H9 (cell line): ENCODE data around the gene TMEM154. TPM values are rescaled to one million over a fixed set of nuclear protein-coding genes. Genes with fewer than 3 reads are reported as not detected.

Experiments used
- DNase-seq: peaks from one replicate; pipeline ENCODE4 v3.0.0-alpha.2; 2017
- H2AFZ ChIP-seq: one replicate; pipeline ENCODE4 v1.6.1; 2013; ENCODE audit warnings: mild to moderate bottlenecking, low read length, control low read depth, moderate library complexity
- H2AK5ac ChIP-seq: 2 replicates; pipeline ENCODE4 v1.6.1; 2013; ENCODE audit warnings: low read length, control low read depth, mixed read lengths; ENCODE audit not compliant: insufficient read length
- H2BK120ac ChIP-seq: one replicate; pipeline ENCODE4 v1.6.1; 2013; ENCODE audit warnings: low read depth, mild to moderate bottlenecking, low read length, control low read depth, inconsistent platforms; ENCODE audit not compliant: poor library complexity, severe bottlenecking
- H2BK12ac ChIP-seq: 2 replicates; pipeline ENCODE4 v1.6.1; 2013; ENCODE audit warnings: low read length, control low read depth, mixed read lengths, low read depth; ENCODE audit not compliant: insufficient read length
- H2BK15ac ChIP-seq: 2 replicates; pipeline ENCODE4 v1.6.1; 2013; ENCODE audit warnings: low read depth, low read length, control low read depth
- H2BK20ac ChIP-seq: one replicate; pipeline ENCODE4 v1.6.1; 2013; ENCODE audit warnings: low read depth, mild to moderate bottlenecking, low read length, control low read depth, inconsistent platforms; ENCODE audit not compliant: poor library complexity, severe bottlenecking
- H2BK5ac ChIP-seq: 2 replicates; pipeline ENCODE4 v1.6.1; 2013; ENCODE audit warnings: low read length, control low read depth, mixed read lengths; ENCODE audit not compliant: insufficient read length
- H3K14ac ChIP-seq: 2 replicates; pipeline ENCODE4 v1.6.1; 2013; ENCODE audit warnings: low read length, control low read depth; ENCODE audit not compliant: insufficient read depth
- H3K18ac ChIP-seq: 2 replicates; pipeline ENCODE4 v1.6.1; 2013; ENCODE audit warnings: low read depth, mild to moderate bottlenecking, mixed read lengths, low read length, control low read depth; ENCODE audit not compliant: insufficient read length
- H3K23ac ChIP-seq: 2 replicates; pipeline ENCODE4 v1.6.1; 2013; ENCODE audit warnings: low read length, control low read depth, mixed read lengths, low read depth; ENCODE audit not compliant: insufficient read length
- H3K23me2 ChIP-seq: 2 replicates; pipeline ENCODE4 v1.6.1; 2013; ENCODE audit warnings: low read depth, mild to moderate bottlenecking, mixed read lengths, low read length, control low read depth; ENCODE audit not compliant: insufficient read length, poor library complexity, severe bottlenecking
- H3K27ac ChIP-seq: 2 replicates; pipeline ENCODE4 v1.5.1; 2013; ENCODE audit warnings: low read length, control low read depth, mixed read lengths, low read depth; ENCODE audit not compliant: insufficient read length
- H3K27me3 ChIP-seq: 2 replicates; pipeline ENCODE4 v1.6.1; 2013; ENCODE audit warnings: low read length, control low read depth, inconsistent platforms; ENCODE audit not compliant: insufficient read depth
- H3K4ac ChIP-seq: 2 replicates; pipeline ENCODE4 v1.6.1; 2013; ENCODE audit warnings: low read depth, mild to moderate bottlenecking, control low read depth, inconsistent platforms, low read length, moderate library complexity
- H3K4me1 ChIP-seq: 2 replicates; pipeline ENCODE4 v1.6.1; 2013; ENCODE audit warnings: low read length, control low read depth, inconsistent platforms; ENCODE audit not compliant: insufficient read depth
- H3K4me2 ChIP-seq: 2 replicates; pipeline ENCODE4 v1.6.1; 2013; ENCODE audit warnings: low read length, control low read depth, mixed read lengths; ENCODE audit not compliant: insufficient read length, insufficient read depth
- H3K56ac ChIP-seq: 2 replicates; pipeline ENCODE4 v1.6.1; 2013; ENCODE audit warnings: low read depth, mild to moderate bottlenecking, mixed read lengths, low read length, control low read depth; ENCODE audit not compliant: insufficient read length
- H3K79me1 ChIP-seq: 2 replicates; pipeline ENCODE4 v1.6.1; 2013; ENCODE audit warnings: low read depth, mild to moderate bottlenecking, moderate library complexity, low read length, control low read depth, inconsistent platforms; ENCODE audit not compliant: insufficient read depth, poor library complexity, severe bottlenecking
- H3K79me2 ChIP-seq: 2 replicates; pipeline ENCODE4 v1.6.1; 2013; ENCODE audit warnings: low read length, control low read depth, inconsistent platforms; ENCODE audit not compliant: insufficient read depth
- H3K9ac ChIP-seq: 2 replicates; pipeline ENCODE4 v1.6.1; 2013; ENCODE audit warnings: low read length, control low read depth, mixed read lengths; ENCODE audit not compliant: insufficient read length; ENCODE audit errors: extremely low read depth
- H3K9me3 ChIP-seq: one replicate; pipeline ENCODE4 v1.6.1; 2013; ENCODE audit warnings: low read depth, low read length, inconsistent platforms; ENCODE audit not compliant: control insufficient read depth
- H3T11ph ChIP-seq: one replicate; pipeline ENCODE4 v1.6.1; 2013; ENCODE audit warnings: mild to moderate bottlenecking, low read length, control low read depth, inconsistent platforms
- H4K20me1 ChIP-seq: one replicate; pipeline ENCODE4 v1.6.1; 2013; ENCODE audit not compliant: control insufficient read depth, insufficient read length, insufficient read depth
- H4K5ac ChIP-seq: 2 replicates; pipeline ENCODE4 v1.6.1; 2013; ENCODE audit warnings: low read depth, mild to moderate bottlenecking, mixed read lengths, low read length, control low read depth; ENCODE audit not compliant: insufficient read length
- H4K8ac ChIP-seq: replicated peaks from 2 replicates; pipeline ENCODE4 v1.6.1; 2013; ENCODE audit warnings: low read length, control low read depth, mixed read lengths, low read depth; ENCODE audit not compliant: insufficient read length
- H4K91ac ChIP-seq: 2 replicates; pipeline ENCODE4 v1.6.1; 2013; ENCODE audit warnings: low read depth, mild to moderate bottlenecking, moderate library complexity, mixed read lengths, low read length, control low read depth; ENCODE audit not compliant: insufficient read length
- H3K27ac Mint-ChIP-seq, 3 experiments: 2 replicates in 2 of 3; 3 replicates in 1 of 3; pipeline ENCODE4 v1.8.0; 2020 to 2021; ENCODE audit warnings: mixed read lengths in 3 of 3, mild to moderate bottlenecking in 1 of 3, moderate library complexity in 1 of 3
- H3K27me3 Mint-ChIP-seq: 2 replicates; pipeline ENCODE4 v1.8.0; 2021; ENCODE audit warnings: low read depth, mild to moderate bottlenecking, moderate library complexity, mixed read lengths
- H3K36me3 Mint-ChIP-seq, 3 experiments: 2 replicates in 2 of 3; 3 replicates in 1 of 3; pipeline ENCODE4 v1.8.0; 2020 to 2021; ENCODE audit warnings: low read depth in 3 of 3, mixed read lengths in 3 of 3; ENCODE audit not compliant: insufficient read depth in 1 of 3
- H3K4me1 Mint-ChIP-seq, 2 experiments: 2 replicates each; pipeline ENCODE4 v1.8.0; 2020; ENCODE audit warnings: mixed read lengths in 2 of 2
- H3K4me3 Mint-ChIP-seq, 2 experiments: 2 replicates in 1 of 2; 3 replicates in 1 of 2; pipeline ENCODE4 v1.8.0; 2020 to 2021; ENCODE audit warnings: mild to moderate bottlenecking in 2 of 2, mixed read lengths in 2 of 2, moderate library complexity in 1 of 2
- H3K9me3 Mint-ChIP-seq, 2 experiments: 2 replicates in 1 of 2; 3 replicates in 1 of 2; pipeline ENCODE4 v1.8.0; 2020; ENCODE audit warnings: mild to moderate bottlenecking in 2 of 2, mixed read lengths in 2 of 2, moderate library complexity in 1 of 2
- CTCF ChIP-seq: fragments of 200-600 bp; sonication (generic); conservative IDR thresholded peaks from 3 replicates; pipeline ENCODE4 v1.8.0; 2021; ENCODE audit warnings: antibody characterized with exemption, mild to moderate bottlenecking
- WGBS: extraction: QIAGEN DNeasy Blood & Tissue Kit; methylation state at CpG from one replicate; pipeline ENCODE4 v1.1.7; 2013; ENCODE audit warnings: missing lambda C conversion rate, low lambda C conversion rate, mixed read lengths; ENCODE audit not compliant: insufficient read length; ENCODE audit errors: extremely low coverage; 5-methylcytosine and 5-hydroxymethylcytosine counted together
- total RNA-seq: library from RNA; stranded (reverse); gene quantifications from 2 replicates; pipeline ENCODE4 v1.2.1, GENCODE V29; 2021

The TMEM154 gene
- total RNA-seq, 1 experiment from 2014 or later: 1.7 TPM

- Histone ChIP-seq H3K18ac (no peak overlapping the region), H3K23me2 (no peaks in the 10 kb centered on the region), H3K9me3 (no peaks in the 10 kb centered on the region), H3K4ac (no peak overlapping the region), H3K23ac (no peak overlapping the region), H3K4me1 (no peaks in the 10 kb centered on the region), H2BK5ac (no peak overlapping the region), H2AK5ac (no peak overlapping the region), H4K20me1 (no peaks in the 10 kb centered on the region), H2AFZ (no peak overlapping the region), H3K9ac (no peak overlapping the region), H2BK12ac (no peak overlapping the region), H2BK15ac (no peak overlapping the region), H3K79me2 (no peaks in the 10 kb centered on the region), H4K8ac (no peak overlapping the region), H3K4me2 (no peak overlapping the region), H3T11ph (no peak overlapping the region), H2BK120ac (no peak overlapping the region), H3K56ac (no peak overlapping the region), H3K27me3 (no peaks in the 10 kb centered on the region), H4K5ac (no peak overlapping the region), H4K91ac (no peak overlapping the region), H3K79me1 (no peaks in the 10 kb centered on the region), H3K27ac (no peak overlapping the region), H3K14ac (no peak overlapping the region), H2BK20ac (no peak overlapping the region)
- H3K9me3 Mint-ChIP-seq: no peaks in the 10 kb centered on the region
- no peak for TF ChIP-seq CTCF
- 0 out of 4 replicates have a peak, but pooled peaks cover 0 to 3% of the 10 kb centered on the region in 2 experiments for H3K4me1 Mint-ChIP-seq
- no peak overlapping the region for H3K27ac Mint-ChIP-seq
- no CpG with 5 or more reads among the region's 3 CpGs for WGBS
- no peak for DNase-seq
- H3K36me3 Mint-ChIP-seq: no peaks in the 10 kb centered on the region
- no peak overlapping the region for H3K4me3 Mint-ChIP-seq
- no peaks in the 10 kb centered on the region for H3K27me3 Mint-ChIP-seq
Measured at GRCh38 chr4:152619556-152619955, 60.2 kb downstream of the TMEM154 start.
